Inferior parietal cortex (tissue), 1 donor: Measurements from ENCODE around the gene FLYWCH2.
"Not testable (repeated sequence)": the region's sequence is repeated elsewhere in the genome, so short reads cannot be mapped to it uniquely, and the experiment has no call there.

Experiments used
- DNase-seq: peaks from one replicate; pipeline ENCODE4 v3.0.0-alpha.2; 2016; ENCODE audit errors: extremely low spot score

The FLYWCH2 gene

GRCh38 chr16:2937170-2937569 lies 54.2 kb downstream of the FLYWCH2 start:
- no peak for DNase-seq

- no peak for DNase-seq
These were observed 55.2 kb downstream of the FLYWCH2 start for GRCh38 chr16:2938206-2938605.

GRCh38 chr16:2939968-2940367 lies 57.0 kb downstream of the FLYWCH2 start:
- DNase-seq = no peak

- no peak for DNase-seq
These were observed 59.0 kb downstream of the FLYWCH2 start for GRCh38 chr16:2942045-2942444.

GRCh38 chr16:2943716-2944115 lies 60.7 kb downstream of the FLYWCH2 start:
- not testable (repeated sequence) for DNase-seq

GRCh38 chr16:2946649-2947048 lies 63.6 kb downstream of the FLYWCH2 start:
- DNase-seq = no peak
